RKO (cell line): Measurements from ENCODE around the gene PADI2.

Source experiments
- DNase-seq: peaks from one replicate; pipeline ENCODE4 v3.0.0-alpha.2; 2016; ENCODE audit warnings: low spot score

The PADI2 gene

DNA sequence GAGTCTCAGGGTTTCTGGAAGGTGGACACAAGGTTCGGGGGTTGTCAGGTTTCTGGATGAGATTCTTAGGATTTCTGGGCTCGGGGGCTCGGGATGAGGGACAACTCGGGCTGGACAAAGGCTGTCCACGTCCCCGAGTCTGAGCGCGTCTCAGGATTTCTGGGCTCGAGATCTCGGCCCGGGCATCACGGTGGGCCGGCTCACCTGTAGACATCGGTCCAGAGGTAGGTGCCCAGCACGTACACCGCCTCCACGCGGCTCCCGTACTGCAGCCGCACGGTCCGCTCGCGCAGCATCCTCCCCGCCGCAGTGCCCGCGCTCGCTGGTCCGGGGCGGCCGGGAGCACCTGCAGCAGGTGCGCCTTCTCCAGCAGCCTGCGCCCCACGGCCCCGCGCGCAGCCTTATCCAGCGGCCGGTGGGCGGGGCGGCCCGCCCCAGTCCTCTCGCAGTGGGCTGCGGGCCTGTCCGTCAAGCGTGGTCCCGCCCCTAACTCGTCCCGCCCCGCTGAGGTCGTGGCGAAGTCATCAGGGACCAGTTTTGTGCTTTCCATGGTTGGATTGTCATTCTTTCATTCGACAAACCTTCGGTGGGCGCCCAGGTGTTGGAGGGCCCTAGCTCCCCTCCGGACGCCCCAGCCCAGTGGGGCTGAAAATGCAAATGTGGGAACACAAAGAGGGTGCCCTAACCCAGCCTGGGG lies at the start of gene PADI2:
Gene PADI2 (minus strand): TSS at position 376 of the 697 bp plus-strand sequence. CDS start 80 bp downstream, at position 296.
- DNase-seq, result no peak

DNA sequence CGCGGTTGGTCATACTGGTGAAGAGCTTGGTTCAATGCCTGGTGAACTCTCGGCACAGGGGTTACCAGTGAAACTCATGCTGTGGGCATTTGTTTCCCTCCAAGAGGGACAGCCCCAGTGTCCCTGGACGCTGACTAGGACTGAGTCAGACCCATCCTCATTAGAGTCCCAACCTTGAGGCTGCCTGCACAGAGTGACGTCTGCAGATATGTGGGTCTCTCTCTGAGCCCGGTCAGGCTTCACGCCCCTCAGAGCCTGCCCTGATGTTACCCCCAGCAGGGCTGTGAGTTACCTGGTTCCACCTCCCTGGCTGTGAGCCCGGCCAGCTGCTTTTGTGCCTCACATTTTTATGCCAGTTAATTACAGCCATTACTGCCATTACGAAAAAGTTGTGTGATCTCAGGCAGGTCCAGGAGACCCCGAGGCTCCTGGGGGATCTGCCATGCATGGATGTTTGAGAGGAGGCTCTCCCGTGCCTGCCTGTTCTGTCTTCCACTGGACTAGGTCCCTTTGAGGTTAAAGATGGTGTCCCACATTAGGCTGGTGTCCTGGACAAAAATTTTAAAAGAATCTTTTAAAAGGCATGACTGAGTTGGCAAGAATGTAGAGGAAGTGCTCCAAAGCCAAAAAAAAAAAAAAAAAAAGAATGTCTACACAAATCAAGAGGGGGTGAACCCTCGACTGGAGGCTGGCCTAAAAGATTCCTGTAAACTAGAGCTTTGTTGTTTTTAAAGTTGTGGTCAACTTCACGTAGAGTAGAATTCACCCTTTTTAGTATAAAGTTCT lies 49.0 kb upstream of the PADI2 start:
- DNase-seq, result peak; percentile 33

DNA sequence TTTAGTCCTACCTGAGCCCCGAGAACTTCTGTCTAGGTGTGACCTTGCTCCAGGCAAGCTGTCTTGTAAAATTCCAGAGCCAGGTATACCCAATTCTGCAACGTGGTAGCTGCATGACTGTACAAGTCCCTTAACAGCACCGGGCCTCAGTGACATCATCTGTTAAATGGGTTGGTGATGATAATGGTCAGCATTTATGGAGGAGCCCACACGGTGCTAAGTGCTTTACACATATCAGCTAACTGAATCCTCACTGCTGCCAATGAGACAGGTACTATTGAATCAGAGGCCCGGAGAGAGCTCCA lies 48.5 kb upstream of the PADI2 start:
- no peak for DNase-seq

DNA sequence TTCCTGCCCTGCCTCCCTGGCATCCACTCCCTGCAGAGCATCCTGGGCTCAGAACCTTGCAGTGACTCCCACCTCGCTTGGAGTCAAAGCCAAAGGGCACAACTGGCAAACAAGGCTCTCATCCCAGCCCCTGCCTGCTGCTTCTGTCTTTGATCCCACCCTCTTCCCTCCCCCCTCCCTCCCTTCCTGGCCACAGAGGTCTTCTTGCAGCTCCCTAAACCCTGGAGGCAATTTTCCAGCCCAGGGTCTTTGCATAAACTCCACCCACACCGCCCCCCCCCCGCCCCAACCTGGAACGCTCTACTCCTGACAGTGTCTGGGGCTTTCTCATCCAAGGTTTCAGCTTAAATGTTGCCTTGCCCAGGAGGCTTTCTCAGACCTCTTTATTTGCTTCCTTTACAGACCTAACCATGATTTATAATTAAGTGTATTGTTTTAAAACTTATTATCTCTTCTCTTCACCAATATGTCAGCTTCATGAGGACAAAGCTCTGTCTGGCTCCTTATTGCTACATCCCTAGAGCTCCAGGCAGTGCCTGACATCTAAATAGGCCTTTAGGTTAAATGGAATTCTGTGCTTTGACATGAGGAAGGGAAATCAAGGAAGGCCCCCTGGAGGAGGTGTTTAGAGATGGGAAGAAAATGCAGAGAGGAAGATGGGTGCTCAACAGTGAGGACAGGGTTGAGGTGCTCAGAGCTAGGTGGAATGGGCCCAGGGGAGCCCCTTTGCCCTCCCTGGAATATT lies 48.0 kb upstream of the PADI2 start:
- no peak for DNase-seq

DNA sequence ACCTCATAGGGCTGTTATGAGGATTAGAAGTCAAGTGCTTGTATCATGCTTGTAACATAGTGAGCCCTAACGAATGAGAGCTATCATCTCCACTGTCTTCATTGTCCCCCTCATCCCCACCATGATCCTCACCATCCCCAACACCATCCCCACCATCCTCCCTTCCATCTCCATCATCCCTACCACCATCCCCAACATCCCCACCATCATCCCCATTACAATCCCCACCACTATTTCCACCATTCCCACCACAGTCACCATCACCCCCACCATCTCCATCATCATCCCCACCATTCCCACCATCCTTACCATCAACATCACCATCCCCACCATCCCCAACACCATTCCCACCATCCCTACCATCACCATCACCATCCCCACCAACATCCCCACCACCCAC lies 46.6 kb upstream of the PADI2 start:
- DNase-seq, result no peak

DNA sequence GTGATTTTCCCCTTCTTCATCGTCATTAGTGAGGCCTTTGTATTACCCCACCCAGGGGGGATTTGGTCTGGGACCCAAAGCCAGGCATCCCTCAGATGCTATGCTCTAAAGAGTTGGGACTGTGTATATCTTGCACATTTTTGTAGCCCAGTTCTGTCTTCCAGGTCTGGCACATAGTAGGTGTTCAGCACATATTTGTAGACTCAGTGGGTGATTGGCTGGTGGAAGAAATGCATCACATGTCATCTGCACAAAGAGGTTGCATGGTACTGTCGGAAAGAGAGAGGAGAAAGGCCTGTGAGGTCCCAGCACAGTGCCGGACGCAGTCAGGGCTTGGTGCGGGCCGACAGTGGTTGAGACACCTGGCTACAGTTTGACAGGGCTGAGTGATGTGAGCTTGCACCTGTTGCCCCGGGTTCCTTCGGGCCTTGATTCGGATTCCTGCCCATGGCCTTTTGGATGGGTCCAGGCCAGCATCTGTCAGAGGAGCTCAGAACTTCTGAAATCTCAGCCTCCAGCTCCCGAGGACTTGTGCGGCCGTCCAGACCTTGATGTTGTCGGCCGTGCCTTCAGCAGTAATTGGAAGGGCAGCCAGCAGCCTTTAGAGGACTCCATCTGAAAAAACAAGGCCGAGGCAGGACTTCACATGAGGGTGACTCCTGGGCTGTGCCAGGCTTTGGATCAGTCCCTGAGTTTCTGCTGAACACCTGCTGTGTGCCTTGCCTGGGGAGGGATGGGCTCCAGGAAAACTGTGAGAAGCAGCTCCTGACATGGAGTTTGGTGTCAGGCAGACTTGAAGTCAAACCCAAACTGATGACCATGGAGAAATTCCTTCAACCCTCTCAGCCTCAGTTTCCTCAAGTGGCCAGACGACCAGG lies 44.8 kb upstream of the PADI2 start:
- no peak for DNase-seq

DNA sequence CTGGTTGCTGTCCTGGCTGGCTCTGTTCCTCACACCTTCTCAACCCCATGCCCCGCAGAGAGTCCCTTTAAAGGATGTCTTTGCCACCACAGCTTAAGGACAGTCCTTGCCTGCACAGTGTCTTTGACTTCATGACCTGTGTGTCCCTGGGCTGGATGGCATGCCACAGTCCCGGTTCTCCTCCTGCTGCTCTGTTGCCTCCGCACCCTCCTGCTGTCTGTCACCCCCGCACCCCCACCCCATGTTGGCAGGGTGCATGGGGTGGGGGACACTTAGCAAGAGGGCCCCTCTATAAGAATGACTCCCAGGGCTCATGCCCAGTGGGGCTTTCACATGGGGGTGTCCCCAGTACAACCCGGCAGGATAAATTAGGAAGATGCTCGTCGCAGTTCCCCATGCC lies 44.1 kb upstream of the PADI2 start:
- no peak for DNase-seq

DNA sequence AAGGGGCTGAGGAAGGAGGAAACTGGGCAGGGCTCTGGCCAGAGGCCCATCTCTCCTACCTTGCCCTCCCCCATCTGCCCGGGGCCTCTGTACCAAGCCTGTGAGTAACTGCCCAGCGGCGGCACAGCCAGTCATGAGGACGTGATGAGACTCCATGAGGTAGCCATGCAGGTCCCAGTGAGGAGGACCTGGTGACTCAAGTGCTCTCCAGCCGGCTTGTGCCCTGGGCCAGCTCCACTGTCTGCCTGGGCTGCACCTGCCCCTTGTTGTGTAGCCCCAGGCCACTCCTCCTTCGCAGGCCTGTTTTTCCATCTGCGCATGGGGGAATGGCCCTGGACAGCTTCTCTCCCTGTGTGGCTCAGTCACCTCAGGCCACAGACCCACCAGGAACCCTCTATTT lies 43.7 kb upstream of the PADI2 start:
- DNase-seq, result no peak

DNA sequence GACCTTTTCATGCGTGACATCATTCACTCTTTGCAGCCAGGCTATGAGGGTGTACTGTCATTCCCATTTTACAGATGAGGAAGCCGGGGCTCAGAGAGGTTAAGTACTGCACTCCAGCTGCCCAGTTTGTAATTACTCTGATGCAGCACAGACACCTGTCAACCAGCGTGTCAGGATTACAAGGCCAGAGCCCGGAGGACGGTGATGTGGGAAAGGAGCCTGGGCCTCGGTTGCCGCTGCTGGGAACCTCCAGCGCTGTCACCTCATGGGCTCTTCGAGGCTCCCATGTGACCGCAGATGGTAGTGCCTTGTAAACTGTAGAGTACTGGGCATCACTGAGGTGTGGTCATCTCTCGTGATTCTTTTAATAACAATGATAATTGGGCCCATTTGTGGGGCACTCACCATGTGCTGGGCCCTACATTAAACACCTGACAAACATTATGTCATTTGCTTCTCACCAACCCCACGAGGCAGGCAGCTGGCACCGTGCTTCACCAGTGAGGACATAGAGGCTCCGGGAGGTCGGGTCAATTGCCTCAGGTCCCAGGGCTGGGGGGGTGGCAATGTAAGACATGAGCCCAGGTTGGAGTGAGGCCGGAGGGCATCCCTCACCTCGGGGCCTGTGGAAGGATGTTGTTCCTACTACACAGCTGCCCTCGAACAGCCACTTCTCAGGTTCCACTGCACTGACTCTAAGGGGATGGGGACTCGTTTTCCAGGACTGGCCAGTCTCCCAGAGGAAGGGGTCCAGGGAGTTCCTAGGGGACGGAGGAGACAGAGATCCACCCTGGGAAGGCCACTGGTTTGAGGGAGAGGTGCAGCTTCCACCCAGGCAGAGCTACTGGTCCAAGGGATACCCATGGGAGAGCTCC lies 42.9 kb upstream of the PADI2 start:
- DNase-seq, result no peak

DNA sequence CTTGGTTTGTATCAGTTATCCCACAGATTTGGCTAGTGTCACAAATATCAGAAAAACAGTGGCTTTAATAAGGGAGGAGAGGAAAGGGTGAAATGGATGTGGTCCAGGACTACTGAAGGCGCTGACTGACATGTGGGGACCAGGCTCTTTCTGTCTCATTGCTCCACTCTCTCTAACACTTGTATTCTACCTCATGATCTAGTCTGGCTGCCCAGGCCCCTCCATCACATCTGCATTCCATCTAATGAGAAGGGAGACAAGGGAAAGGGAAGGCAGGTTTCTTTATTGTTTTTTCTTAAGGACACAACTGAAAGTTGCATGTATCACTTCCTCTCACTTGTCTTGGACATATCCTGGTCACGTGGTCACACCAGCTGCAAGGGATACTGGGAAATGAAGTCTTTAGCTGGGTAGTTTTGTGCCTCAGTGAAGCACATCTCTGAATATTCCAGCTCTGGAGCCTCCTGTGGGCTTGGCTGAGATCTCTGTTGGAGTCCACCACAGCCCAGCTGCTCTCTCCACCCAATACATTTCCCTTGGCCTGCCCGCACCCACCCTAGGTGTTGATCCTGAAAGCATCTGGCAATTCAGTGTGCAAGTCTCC lies 42.0 kb upstream of the PADI2 start:
- peak; percentile 45 for DNase-seq

DNA sequence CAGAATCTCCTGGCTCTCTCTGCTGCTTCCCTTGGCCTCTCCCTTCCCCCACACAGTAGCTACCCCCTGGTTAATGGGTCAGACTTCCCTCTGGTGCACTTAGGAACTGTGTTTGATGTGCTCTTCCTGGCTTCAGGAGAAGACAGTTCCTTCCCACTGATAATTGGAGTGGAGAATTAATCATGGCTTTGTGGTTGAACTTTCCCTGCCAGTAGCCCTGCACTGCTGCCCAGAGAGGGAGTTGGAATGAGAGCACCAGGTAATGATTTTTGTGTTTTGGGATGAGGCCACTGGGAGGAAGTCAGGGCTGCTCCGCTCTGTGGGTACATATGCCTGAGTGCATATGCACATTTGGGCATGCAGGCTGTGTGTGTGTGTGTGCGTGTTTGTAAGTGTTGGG lies 39.7 kb upstream of the PADI2 start:
- DNase-seq, result no peak

DNA sequence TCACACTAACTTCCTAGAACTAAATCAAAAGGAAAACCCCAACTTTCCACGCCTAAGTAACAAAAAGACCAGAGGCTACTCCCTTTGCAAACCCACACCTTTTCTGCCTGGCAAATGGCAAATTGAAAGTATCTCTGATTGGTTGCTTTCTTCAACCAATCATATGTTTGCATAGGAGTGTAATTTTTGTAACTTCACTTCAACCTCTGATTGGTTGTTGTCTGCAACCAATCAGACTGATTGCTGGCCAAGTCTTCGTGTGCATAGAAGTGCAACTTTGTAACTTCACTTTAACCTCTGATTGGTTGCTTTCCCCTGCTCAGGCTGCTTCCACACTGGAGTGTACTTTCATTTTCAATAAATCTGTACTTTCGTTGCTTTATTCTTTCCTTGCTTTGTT lies 36.9 kb upstream of the PADI2 start:
- DNase-seq, result no peak

DNA sequence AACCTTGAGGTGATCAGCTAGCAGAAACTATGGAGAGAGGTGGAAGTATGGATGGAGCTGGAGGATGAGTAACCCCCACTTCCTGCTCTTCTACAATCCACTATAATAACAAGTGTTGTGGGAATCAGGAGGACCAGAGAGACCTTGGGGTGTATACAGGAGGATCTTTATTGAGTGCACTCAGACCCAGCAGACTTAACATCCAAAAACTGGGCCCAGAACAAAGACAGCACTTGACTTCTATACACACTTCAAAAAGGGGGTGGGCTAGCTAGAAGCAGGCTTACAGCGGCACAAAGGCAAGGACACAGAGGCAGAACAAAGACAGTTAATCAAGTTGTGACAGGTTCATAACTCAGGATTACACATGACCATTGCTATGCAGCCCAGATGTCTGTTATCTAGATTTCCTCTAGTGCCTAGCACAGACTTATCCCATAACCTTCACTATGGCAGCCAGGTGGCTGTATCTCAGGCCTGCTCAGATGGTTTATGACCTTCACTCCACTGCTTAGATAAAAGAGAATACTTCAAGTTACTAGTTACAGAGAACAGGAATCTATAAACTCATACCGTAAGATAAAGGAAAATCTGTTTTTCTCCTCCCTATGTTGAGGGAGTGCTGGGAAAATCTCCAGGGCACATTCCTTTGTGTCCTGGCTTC lies 36.1 kb upstream of the PADI2 start:
- no peak for DNase-seq

DNA sequence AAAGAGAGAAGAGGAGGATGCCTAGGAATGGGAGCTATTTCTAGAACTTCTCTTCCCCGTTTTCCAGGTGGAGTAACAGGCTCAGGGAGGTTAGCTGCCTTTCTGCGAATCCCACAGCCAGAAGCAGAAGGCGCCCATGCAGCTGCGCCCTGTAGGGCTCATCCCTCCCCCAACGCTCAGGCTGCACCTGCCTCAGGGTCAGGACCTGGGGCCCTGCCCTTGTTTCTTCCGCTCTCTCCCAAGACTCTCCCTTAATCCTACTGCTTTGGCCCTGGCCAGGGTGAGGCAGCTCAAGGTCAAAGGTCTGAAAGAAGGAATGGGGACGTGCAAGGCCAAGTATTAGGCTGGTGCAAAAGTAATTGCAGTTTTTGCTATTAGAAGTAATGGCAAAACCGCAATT lies 30.5 kb upstream of the PADI2 start:
- DNase-seq, result no peak

DNA sequence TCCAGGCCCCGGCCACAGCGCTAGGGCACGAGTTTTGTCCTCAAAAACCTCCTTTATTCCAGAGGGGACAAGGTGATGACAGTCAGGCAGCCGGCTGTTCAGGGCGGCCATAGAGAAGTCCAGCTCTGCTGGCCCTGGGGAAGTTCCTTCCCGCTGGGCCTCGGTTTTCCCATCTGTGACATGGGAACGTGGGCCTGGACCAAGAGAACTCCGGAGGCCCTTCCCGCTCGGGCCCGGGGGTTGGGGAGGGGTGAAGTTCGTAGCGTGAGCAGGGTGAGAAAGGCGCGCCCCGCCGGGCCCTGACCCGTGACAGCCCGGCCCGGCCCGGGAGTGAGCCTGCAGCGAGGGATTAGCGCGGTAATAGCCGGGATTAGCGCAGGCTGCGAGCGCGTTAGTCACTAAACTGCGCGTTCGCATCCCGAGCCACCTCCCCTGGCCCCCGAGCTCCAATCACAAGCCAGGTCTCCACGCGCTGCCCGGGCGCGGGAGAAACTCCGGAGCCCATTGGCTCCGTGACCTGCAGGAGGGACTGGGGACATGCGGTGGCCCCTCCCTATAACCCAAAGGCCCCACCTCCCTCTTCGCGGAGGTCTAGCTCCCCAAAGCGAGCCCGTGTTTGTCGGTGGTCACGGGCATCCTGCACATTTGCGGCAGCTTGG lies 29.8 kb upstream of the PADI2 start:
- DNase-seq, result no peak

DNA sequence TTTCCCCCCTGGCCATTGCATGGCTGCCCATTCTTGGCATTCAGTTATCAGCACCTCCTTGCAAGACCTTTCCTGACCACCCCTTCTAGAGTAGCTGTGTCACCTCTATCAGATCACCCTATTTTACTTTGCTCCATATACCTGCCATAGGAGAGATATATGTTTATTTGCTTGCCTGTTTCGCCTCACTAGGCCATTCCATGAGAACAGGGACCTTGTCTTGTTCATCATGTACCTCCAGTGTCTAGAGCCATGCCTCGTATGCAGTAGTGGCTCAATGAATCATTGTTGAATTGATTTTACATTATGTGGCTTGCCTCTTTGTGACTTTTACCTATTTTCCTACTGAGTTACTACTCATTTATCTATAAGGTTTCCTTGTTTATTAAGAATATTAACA lies 26.4 kb upstream of the PADI2 start:
- DNase-seq, result no peak

DNA sequence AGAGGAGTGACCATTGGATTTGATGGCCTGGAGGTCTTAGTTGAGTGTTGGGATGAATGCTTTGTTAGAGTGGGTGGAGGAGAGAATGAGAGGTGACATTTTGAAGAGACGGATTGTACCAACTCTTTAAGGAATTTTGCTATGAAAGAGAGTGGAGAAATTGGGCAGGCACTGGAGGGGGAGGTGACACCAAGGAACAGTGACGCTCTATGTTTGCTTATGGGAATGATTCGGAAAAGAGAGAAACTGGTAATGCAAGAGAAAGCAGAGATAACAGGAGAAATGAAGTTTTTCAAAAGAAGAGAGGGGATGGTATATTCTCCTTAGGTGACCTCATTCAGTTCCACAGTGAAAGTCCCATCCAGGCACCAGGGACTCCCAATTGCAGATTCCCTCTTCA lies 24.5 kb upstream of the PADI2 start:
- DNase-seq, result no peak

DNA sequence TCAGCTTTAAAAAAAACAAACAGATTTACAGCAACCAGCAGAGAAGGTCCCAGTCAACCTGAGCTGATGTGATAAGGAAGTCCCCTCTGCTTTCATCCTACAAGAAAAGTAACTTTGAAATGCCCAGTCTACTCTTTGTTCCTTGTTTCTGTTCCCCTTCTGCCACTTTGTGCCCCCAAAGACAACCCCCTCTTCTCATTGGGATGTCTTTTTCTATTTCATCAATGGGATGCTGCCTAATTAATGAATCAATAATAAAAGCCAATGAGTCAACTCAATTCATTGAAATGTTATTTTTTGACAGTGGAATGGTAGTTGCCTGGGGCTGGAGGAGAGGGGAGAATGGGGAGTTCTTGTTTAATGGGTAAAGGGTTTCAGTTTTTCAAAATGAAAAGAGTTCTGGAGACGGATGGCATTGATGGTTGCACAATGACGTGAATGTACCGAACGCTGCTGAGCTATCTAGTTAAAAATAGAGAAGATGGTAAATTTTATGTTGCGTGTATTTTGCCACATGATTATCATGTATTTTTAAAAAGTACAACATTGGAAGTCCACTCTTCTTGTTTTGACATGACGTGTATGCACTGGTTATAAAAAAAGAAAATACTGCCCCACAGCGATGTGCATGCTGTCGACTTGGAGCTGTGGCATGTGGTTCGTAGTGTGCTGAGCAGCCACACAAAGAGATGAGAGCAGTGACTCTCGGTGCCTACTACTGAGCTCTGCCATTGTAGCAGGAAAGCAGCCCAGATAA lies 22.4 kb upstream of the PADI2 start:
- no peak for DNase-seq

DNA sequence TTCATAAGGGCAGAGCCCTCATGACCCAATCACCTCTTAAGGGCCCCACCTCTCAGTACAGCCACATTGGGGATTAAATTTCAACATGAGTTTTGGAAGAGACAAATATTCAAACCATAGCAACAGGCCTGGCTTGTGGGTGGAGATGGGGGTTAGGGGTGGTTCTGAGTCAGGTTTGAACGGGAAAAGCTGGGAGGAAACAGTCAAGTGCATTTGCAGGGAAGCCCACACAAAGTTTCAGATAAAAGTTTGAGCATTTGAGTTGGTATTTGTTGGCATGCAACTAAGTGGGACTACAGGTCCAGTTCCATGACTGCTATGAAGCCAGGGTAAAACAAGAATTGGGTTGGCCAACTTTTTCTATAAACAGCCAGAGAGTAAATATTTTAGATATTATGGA lies 21.0 kb upstream of the PADI2 start:
- no peak for DNase-seq
